Islet precursor cell (in vitro differentiated cells): Measurements from ENCODE around the gene SPNS3.

Experiments used
- DNase-seq: peaks from one replicate; pipeline ENCODE4 v3.0.0-alpha.2; 2018

Gene SPNS3

DNA sequence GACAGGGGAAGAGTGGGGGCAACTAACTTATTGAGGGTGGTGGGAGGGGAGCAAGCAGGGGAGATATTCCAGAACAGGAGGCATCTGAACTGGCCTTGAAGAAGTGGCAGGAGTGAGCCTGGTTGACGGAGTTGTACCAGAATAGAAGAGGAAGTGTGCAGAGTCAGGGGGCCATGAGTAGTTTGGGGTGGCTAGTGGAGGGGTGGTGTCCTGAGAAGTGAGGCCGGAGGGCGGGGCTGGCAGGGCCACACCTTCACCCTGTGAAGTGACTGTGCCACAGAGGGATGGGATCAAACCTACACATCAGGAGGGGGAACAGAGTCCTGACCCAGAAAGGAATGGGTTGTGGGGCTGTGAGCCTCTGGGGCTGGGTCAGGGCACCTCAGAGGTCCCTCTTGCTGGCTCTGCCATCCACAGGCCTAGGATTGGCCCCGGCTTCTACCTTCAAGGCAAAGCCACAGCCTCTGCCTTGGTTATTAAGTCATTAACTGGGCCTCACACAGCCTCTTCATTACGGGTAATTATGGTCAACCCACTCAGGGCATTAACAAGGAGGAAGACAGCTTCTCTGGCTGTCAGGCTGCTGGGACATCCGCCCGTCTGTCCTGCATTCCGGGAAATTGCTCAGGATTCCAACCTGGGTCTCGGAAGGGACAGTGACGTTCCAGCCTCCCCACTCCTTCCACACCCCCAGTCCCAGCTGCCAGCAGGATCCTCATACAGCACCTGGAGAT, 77.6 kb downstream of the SPNS3 start:
- peak; percentile 68 for DNase-seq

DNA sequence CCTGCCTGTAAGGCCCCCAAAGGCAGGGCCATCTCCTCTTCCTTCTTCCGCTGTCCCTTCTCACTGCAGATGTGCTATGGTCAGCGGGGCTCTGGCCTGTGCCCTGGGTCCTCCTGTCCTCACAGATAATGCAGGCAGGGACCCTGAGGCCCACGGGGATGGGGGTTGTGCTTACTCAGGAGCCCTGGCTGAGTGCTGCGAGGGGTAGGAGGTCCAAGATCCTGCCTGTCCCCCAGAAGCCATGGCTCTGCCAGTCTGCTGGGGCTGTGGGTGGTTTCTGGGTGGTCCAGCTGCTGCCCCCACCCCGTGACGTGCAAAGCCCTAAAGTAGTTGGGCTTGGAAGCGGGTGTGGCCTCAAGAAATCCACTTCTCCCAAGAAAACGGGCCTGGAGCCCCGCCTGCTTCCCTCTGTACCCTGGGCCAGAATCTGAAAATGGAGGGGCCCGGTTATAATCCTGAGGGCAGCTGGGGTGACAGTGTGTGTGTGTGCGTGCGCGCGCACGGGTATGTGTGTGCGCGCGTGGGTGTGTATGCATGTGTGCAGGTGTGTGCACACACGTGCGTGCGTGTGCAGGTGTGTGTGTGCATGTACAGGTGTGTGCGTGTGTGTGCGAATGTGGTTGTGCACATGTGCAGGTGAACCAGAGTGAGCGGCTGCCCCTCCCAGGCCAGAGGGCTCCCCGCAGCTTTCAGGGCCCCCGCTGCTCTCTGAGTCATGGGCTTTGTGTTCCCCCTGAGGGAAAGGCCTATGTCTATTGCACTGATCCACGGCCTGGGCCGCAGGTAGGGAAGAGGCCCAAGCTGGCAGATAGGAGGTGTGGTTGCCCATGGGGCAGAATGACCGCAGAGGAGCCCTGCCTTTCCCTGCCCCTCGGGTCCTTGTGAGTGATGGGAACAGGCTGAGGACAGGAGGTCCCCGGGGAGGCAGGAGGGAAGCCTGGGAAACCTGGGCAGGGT, 78.7 kb downstream of the SPNS3 start:
- DNase-seq: peak; percentile 67

DNA sequence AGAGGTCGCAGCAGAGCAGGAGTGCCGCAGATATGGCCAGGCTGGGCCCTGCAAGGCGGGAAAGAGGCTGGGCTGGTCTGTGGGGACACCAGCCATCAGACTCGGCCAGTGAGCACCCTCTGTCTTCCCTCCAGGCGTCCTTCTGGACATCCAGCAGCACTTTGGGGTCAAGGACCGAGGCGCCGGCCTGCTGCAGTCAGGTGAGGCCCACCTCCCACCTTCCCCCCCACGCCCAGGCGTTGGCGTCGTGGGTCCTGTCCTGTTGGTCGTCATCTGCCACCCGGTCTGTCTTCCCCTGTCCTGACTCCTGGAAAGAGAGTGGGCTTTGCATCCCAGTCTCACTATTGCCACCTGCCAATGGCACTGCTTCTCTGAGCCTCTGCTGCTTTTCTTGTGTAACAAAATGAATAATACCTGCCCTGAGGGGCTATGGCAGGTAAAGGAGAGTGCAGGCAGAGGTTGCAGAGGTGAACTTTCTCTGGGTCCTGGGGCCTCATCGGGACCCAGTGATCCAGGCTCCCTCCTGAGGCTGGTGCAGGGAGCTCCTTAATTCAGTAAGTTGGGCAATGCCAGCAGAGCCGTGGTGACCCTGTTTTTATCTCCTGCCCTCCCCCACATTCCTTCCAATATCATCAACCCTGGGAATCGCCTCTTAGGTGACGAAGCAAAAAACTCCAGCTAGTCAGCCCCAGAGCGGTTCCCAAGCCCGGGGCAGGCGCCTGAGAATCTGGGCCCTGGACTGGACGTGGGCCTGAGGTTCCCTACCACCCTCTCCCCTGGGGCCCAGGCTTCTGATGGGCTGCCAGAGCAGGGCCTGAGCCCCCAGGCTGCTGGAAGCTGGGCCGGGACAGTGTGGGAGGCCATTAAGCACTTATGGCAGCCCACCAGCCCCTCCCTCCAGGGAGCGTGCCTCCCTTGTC, 79.6 kb downstream of the SPNS3 start:
- DNase-seq: peak; percentile 68

DNA sequence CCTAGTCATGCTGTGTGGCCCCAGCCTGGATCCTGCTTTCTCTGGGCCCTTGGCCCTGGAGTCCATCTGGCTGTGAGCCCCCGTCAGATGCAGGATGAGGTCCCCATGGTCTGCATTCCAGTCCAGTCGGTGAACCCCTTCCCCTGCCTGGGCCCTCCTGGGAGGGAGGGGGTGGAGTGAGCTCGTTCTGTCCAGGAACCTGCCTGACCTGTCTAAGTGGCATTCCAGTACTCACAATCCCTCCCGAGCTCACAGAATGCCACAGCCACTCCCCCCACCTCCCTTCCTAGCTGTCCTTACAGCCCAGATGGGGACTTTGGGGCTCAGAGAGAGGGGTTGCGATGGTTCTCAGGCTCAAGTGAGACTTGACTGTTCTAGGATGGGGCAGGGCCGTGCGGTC, 80.5 kb downstream of the SPNS3 start:
- DNase-seq: peak; percentile 96

DNA sequence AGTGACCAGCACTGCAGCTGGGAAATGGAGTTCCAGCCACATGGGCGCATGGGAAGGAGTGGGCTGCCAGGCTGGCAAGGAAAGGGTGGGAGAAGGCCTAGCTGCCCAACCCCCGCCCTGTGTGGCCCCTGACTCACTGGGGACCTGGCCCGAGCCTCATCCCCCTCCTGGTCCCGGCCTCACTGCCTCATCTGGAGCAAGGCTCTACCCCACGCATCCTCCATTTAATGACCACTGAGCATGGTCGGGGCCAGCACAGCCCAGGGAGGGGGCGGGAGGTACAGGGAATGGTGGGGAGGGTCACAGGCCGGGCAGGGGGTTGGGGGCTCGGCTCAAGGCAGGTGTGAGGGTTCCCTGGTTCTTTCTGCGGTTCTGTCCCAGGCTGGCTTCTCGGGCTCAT, 81.0 kb downstream of the SPNS3 start:
- no peak for DNase-seq

DNA sequence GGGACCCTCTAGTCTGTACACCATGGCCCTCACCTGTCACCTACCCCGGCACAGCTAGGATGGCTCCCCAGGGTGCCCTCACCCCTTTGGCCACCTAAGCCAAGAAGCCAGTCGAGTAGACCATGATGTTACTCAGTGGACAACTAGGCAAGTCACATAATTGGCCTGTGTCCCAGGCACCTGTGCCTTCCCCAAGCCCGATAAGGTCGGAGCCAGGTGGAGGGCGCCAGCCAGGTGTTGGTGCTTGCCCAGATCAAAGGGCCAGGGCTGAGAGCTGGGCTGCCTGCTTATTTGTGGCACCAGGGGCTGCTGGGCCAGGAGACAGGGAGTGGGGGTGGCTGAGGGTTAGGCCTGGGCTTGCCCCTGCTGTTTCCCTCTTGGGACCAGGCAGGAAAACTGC, 81.8 kb downstream of the SPNS3 start:
- no peak for DNase-seq

DNA sequence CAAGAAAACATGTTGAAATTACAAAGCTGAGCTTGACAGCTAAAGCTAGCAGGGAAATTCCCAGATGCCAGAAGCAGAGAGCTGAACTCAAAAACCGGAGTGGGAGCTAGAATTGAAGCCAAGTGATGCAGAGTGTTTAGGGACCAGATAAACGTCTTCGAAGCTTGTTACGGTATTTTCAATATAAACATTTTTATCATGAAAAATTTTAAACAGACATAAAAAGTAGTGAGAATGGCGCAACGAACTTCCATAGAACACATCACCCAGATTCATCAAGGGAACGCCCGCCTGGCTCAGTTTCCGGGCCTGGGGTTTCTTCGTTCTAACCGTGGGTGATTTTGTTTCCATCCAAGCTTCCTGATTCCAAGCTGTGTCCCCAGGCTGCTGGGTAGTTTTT, 83.0 kb downstream of the SPNS3 start:
- DNase-seq: no peak

DNA sequence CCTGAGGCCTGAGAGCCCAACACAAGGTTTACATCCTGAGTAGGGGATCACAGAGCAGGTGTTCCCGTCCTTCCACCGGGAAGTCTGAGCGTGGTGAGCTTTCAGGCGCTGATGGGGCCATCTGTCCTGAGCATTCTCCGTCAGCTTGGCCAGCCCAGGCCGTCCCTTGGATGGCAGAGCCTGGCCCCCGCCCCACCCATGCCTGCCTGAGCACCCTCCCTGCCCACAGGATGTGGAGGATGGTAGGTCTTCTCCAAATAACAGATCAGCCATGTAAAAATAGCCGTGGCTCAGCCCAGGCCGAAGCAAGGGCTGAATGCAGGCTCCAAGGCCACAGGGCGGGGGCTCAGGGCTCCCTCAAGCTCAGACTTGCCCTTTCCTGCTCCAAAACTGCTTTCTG, 85.2 kb downstream of the SPNS3 start:
- no peak for DNase-seq

DNA sequence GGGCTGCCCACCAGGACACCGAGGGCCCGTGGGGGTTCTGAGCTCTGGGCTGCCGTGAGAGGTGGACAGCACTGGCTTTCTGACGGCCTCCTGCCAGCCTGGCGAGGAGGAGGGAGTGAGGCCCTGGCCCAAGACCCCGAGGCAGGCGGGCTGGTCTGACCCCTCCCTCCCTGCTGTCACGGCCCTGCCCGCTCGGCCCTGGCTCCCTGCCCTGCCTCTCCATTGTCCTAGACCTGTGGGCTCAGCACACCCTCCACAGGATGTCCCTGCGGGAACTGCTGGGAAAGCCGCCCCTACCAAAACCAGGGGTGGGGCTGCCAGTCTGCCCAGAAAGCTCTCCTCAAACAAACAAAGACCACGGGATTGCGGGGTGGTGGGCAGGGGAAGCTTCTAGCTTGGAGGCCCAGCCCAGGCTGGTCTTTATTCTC, 85.6 kb downstream of the SPNS3 start:
- no peak for DNase-seq

DNA sequence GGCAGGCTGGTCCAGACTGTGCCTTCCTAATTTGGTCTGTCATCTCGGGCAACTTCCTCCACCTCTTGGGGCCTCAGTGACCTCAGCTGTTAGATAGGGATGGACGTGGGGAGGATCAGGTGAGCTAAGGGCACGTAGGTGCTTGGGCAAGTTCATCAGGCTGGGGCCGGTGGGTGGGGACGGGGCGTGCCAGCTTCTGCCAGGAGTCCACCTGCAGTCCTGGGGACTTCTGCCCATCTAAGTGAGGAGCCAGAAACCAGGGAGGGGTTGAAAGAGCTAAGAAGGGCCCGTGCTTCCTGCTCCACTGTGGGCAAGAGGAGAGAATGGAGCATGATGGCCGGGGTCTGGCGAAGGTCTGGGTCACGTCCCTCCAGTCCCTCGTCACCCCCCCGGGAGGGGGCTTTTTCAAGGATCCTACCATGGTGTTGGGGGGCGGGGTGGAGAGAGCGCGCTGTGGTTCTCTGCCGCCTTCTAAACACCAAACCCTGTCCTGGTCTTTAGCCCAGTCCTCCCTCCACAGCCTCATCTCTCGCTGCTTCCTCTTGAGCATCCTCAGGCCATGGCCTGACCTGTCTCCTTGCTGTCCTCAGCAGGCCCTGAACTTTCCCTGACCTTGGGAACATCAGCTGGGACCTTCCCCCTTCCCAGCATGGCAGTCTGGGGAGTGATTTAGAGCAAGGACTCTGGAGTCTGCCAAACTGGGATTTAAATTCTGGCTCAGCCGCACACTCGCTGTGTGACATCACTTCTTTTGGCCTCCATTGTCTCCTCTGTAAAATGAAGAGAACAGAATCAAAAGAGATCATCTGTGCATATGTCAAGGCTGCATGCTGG, 86.5 kb downstream of the SPNS3 start:
- no peak for DNase-seq

DNA sequence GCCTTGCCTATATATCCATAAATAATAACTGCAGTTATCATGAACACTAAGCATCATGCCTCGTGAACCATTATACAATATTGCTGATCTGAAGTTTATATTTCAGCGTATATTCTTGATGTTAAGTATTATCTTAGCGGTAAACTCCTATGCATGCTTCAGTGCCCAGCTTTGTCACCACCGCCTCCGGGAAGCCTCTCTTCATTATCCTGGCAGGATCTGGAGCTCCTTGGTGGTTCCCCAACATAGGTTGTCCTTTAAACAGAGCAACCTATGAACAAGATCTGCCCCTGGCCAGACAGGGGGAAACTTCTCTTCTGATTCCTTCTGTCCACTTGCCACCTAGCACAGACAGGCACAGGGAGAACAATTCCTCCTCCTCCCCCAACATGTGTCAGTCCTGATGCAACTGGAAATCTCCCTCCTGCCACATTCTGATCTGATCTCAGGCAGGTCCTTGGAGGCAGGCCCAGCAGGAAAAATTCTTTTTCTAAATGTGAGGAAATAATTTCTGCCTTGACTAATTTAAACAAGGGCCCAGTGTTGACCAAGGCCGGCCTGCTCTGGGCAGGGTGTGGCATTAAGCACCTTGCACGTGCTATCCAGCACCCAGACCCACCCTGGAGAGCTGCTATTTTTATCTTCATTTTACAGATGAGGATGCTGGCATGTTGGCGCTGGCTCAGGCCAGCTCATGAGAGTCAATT, 87.3 kb downstream of the SPNS3 start:
- DNase-seq: no peak

DNA sequence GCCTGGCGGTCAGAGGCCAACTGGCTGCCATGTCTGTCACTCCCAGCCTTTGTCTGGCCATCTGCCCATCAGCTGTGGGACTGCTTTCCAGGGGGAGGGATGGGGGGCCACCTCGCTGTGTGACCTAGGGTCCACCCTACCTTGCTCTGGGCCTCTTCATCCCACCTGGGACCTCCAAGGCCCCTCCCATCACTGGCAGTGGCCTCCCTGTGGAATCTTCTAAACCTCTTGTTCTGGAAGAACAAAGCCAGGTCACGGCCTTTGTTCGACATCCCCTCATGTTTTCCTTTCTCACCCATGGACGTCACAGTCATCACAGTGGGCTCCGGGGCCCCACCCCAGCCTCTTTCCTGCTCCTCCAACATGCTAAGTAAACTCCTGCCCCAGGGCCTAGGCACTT, 88.9 kb downstream of the SPNS3 start:
- no peak for DNase-seq

DNA sequence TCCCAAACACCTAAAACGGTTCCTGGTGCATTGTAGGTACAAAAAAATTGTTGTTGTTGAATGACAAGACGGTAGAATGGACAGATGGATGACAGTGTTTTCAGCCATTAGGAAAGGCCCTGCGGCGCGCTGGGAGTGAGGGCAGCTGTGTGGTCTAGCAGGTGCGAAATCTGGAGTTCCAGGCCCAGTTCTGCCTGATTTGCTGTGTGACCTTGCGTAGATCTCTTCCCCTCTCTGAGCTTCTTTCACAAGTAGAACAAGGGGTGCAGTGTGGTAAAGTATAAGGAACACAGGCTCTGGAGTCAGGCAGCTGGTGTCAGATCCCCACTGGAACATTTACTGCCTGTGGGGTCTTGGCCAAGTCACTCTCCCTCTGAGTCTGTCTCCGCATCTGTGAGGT, 90.2 kb downstream of the SPNS3 start:
- DNase-seq: no peak

DNA sequence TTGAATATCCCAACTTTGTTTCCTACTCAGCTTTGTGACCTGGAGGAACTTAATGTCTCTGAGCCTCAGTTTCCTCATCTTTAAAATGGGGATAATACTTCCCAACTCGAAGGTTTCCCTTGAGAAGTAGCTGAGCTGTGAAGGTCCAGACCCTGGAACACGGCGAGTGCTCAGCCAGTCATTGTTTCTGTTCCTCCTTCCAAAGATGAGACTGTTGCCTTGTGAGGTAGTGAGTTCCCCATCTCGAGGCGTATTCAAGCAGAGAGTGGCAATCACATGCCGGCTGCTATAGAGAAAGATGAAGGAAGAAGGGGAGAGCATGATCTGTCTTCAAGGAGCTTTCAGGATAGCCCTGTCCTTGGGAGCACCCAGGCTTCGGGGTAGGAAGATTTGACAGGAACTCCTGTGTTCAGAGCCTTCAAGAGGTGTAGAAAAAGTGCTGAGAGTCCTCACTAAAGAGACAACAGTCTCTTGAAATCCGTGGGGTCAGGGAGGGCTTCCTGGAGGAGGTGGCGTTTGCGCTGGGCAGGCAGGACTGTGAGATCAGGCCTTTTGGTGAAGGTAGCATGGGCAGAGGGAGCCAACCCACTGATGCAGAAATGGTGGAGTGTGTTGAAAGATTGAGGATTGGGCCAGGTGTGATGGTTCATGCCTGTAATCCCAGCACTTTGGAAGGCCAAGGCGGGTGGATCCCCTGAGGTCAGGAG, 92.1 kb downstream of the SPNS3 start:
- DNase-seq: no peak

DNA sequence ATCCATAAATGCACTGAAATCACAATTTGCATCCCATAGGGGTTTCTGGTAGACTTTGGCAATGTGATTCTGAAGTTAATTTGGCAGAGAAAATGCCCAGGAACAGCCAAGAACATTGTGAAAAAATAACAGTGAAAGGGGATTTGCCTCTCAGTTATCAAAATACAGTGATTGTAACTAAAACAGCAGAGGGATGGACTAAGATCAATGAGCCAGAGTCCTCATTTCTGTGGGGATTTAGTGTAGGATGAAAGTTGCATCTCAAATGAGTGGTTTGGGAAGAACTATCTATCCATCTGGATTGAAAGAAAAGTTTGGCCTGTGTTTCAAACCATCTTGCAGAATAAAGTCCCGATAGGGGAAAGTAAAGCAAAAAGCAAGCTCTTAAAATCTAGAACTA, 93.4 kb downstream of the SPNS3 start:
- no peak for DNase-seq

DNA sequence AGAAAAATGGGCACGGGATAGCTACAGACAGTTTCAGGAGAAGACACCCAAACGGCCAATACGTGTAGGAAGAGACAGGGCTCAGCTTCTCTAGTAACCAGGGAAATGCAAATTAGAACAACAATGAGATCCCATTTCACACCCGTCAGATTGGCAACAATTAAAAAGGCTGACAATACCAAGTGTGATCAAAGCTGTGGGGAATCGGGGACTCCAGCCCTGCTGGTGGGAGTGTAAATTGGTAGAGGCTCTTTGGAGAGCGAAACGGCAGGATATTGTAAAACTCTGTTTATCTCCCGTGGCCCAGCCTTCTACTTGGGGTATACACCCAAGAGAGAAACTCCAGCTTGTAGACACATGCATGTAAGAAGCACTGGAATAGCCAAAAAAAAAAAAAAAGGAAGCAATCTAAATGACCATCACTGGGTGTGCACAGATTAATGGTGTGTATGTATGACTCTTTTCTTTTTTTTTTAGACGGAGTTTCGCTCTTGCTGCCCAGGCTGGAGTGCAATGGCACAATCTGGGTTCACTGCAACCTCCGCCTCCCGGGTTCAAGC, 93.9 kb downstream of the SPNS3 start:
- no peak for DNase-seq

DNA sequence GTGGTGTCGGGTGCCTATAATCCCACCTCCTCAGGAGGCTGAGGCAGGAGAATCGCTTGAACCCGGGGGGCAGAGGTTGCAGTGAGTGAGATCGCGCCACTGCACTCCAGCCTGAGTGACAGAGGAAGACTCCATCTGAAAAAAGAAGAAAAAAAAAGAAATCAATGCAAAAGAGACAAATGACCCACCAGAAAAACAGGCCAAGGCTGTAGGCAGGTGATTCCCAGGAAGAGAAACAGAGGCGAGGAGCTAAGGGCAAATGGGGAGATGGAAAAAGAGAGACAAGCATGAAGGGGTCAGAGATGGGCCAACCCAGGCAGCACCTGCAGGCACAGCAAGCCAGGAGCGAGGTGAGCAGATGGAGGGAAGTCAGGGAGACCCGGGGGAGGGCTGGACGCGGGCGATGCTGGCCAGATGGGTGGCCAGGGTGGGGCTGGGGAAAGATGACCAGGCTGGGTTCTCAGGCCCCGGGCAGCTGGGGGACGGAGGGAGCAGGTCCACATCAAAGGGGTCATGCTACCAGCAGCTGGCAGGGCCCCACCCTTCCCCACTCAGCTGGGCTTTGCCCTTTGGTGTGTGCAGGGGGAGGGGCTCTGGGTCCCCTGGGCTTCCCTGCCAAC, 95.9 kb downstream of the SPNS3 start:
- DNase-seq: no peak

DNA sequence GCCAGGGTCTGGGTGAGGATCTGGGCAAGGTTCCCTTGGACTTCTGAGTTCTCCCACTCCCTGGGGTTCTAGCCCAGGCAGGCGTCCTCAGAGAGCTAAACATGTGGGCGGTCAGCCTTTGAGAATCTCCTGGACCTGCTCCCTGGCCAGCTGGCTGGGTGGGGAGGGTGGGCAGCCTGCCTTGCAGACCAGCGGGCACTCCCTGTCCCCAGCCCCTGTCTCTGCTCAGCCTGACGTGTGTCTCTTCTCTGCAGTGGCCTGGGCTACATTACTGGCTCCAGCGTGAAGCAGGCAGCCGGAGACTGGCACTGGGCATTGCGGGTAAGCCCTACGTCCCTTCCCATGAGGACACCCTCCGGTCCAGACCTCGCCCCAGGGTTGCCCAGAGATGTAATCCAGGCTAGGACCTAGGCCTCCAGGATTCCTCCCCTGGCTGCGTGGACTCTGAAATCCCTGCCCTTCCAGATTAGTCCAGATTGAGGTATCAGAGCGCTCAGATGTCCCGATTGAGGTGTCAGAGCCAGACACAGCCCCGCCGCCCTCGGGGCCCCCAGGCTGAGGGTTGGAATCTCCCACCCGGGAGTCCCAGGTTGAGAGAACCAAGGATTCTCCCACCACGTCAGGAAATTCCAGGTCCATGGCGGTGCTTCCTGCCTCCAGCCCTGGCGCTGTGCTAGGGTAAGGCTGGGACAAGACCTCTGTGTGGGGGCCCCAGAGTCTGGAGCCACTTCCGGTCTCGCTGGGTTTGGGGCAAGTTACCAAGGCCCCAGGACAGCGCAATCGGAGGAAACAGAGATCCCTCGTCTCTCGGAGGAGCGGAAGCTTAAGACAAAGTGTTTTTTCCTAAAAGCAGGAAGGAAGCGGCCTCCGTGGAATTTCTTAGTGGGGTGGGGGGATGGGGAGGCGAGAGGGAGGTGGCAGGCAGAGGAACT, 97.3 kb downstream of the SPNS3 start:
- DNase-seq: no peak
